ENCODE measurements around the gene C1QB. TPM values are rescaled to one million over a fixed set of nuclear protein-coding genes. Genes with fewer than 3 reads are reported as not detected.

The C1QB gene
- total and polyA plus RNA-seq, 7 experiments from 2014 or later: 0.53 to 2.4 (median 1.2) TPM; not detected in 3

DNA sequence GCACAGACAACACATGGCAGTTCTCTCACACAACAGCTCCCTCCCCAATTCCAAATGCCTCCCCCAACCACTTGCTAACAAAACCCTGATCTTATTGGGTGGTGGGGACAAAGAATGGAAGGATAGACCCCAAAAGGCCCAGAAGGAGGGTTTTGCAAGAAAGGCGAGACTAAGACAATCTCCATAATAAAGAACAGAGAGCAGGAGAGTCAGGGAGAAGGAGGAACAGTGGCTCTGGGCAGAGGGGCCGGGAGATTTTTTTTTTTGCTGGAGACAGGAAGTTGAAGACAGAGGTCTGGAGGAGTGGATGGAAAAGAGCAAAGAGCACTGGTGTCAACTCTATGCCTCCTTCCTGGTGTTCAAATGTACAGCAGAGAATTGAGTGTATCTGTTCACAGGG, 23.1 kb upstream of the C1QB start:
- H3K27me3 ChIP-seq (ENCODE audit: control insufficient read depth in 2 of 2, insufficient read depth in 2 of 2, low read length in 2 of 2): no peaks in the 10 kb centered on the region
- H3K9me3 Mint-ChIP-seq: no peaks in the 10 kb centered on the region
- H3K4me3 Mint-ChIP-seq: no peak overlapping the region
- intact Hi-C loops (cut with micrococcal nuclease): no loop called here
- no peaks in the 10 kb centered on the region for H3K36me3 ChIP-seq (ENCODE audit: control insufficient read depth in 2 of 3, insufficient read depth in 3 of 3, low read length in 3 of 3)
- H3K27ac Mint-ChIP-seq: no peak overlapping the region
- peaks cover 32 to 69% (median 46%) of the 10 kb centered on the region in 5 donors for H3K27me3 Mint-ChIP-seq
- no peaks in the 10 kb centered on the region for H3K4me1 ChIP-seq (ENCODE audit: control insufficient read depth in 2 of 2, insufficient read depth in 2 of 2, low read length in 2 of 2)
- H3K9me3 ChIP-seq (ENCODE audit: control insufficient read depth in 2 of 3, low read length in 3 of 3): no peaks in the 10 kb centered on the region
- H3K4me1 Mint-ChIP-seq: peaks cover 0 to 2% (median 0%) of the 10 kb centered on the region in 7 donors
- ATAC-seq (no peak), DNase-seq (no peak)
- no peak overlapping the region for H3K4me3 ChIP-seq (ENCODE audit: low read length)
- POLR2A ChIA-PET: no interaction called here
- CTCF ChIA-PET: no interaction called here
- H3K27ac ChIP-seq (ENCODE audit: low read depth, low read length): no peak overlapping the region
- H3K36me3 Mint-ChIP-seq: no peaks in the 10 kb centered on the region

DNA sequence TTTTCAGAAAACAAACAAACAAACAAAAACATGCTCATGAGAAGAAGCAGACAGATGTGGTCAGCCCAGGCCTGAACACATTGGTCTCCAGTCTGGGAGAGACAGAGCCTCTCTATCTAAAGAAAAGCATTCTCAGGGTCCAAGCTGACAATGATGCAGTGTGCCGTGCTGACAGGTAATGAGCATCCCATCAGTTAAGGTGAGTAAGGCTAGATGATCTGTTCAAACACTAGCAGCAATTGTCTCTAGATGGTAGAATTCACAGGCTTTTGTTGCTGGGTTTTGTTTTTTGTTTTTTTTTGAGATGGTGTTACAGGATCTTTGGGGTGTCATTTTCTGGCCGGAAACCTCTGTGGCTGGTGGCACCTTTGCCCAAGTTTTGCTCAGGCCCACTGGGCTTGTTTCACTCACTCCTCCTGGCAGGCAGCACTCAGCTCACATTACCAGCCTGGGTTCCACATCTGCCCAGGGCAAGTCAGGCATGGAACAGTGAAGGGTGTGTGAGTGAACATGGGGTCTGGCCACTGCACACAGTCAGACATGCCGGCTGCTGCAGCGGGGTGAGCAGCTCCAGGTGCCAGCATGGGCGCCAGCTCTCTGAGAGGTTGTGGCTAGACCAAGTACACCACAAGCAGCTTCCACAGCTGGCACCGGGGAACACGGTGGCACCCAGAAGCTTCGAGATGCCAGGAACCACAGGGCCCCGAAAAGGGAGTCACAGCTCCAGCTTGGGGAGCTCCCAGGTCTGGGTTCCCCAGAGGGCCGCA, 19.2 kb upstream of the C1QB start:
- no peak overlapping the region for H3K4me3 ChIP-seq (ENCODE audit: low read length)
- H3K9me3 Mint-ChIP-seq: no peaks in the 10 kb centered on the region
- no peaks in the 10 kb centered on the region for H3K4me1 ChIP-seq (ENCODE audit: control insufficient read depth in 2 of 2, insufficient read depth in 2 of 2, low read length in 2 of 2)
- H3K27ac ChIP-seq (ENCODE audit: low read depth, low read length): no peak overlapping the region
- no peak for DNase-seq
- H3K36me3 Mint-ChIP-seq: no peaks in the 10 kb centered on the region
- H3K36me3 ChIP-seq (ENCODE audit: control insufficient read depth in 2 of 3, insufficient read depth in 3 of 3, low read length in 3 of 3): no peaks in the 10 kb centered on the region
- no peak overlapping the region for H3K4me3 Mint-ChIP-seq
- peaks cover 0 to 8% (median 0%) of the 10 kb centered on the region in 7 donors for H3K4me1 Mint-ChIP-seq
- CTCF ChIA-PET: no interaction called here
- no peak overlapping the region for H3K27ac Mint-ChIP-seq
- H3K27me3 ChIP-seq (ENCODE audit: control insufficient read depth in 2 of 2, insufficient read depth in 2 of 2, low read length in 2 of 2): no peaks in the 10 kb centered on the region
- intact Hi-C loops (cut with micrococcal nuclease): no loop called here
- H3K27me3 Mint-ChIP-seq: peaks cover 24 to 46% (median 34%) of the 10 kb centered on the region in 5 donors
- peak; percentile 22 for ATAC-seq
- H3K9me3 ChIP-seq (ENCODE audit: control insufficient read depth in 2 of 3, low read length in 3 of 3): no peaks in the 10 kb centered on the region
- POLR2A ChIA-PET: no interaction called here

DNA sequence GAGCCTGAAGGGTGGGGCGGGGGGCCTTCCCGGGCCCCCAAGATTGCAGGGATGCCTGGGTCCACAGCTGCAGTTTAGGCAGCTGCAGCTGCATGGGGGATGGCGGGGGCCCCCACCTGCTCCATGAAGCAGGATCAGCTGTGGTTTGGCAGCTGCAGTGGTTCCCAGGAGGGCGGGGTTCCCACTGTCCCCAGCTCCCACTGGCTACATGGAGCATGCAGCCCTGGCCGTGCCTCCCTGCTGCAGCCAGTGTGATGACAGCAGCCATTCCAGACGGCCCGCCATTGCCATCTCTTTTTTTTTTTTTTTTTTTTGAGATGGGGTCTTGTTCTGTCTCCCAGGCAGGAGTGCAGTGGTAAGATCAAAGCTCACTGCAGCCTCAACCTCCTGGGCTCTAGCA, 17.6 kb upstream of the C1QB start:
- Mint-ChIP-seq H3K9me3 (no peaks in the 10 kb centered on the region), H3K4me3 (no peak overlapping the region), H3K27me3 (peaks cover 11 to 43% (median 26%) of the 10 kb centered on the region in 5 donors), H3K36me3 (no peaks in the 10 kb centered on the region), H3K4me1 (peaks cover 0 to 8% (median 0%) of the 10 kb centered on the region in 7 donors), H3K27ac (no peak overlapping the region)
- no peaks in the 10 kb centered on the region for H3K4me1 ChIP-seq (ENCODE audit: control insufficient read depth in 2 of 2, insufficient read depth in 2 of 2, low read length in 2 of 2)
- no peaks in the 10 kb centered on the region for H3K9me3 ChIP-seq (ENCODE audit: control insufficient read depth in 2 of 3, low read length in 3 of 3)
- DNase-seq (no peak), ATAC-seq (no peak)
- POLR2A ChIA-PET: no interaction called here
- H3K36me3 ChIP-seq (ENCODE audit: control insufficient read depth in 2 of 3, insufficient read depth in 3 of 3, low read length in 3 of 3): no peaks in the 10 kb centered on the region
- CTCF ChIA-PET: no interaction called here
- no peaks in the 10 kb centered on the region for H3K27me3 ChIP-seq (ENCODE audit: control insufficient read depth in 2 of 2, insufficient read depth in 2 of 2, low read length in 2 of 2)
- H3K27ac ChIP-seq (ENCODE audit: low read depth, low read length): no peak overlapping the region
- intact Hi-C loops (cut with micrococcal nuclease): no loop called here
- no peak overlapping the region for H3K4me3 ChIP-seq (ENCODE audit: low read length)

DNA sequence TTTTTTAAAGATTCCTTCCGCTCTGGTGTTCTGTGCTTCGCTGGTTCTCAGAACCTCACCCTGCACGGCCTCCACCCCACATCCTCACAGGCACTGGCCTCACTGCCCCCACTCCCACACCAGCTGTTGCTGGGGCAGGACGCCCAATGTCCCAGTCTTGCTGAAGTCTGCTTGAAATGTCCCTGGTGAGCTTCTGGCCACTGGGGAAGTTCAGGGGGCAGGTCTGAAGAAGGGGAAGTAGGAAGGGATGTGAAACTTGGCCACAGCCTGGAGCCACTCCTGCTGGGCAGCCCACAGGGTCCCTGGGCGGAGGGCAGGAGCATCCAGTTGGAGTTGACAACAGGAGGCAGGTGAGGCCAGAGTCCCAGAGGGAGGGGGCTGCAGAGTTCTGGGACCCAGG, 16.7 kb upstream of the C1QB start, which contains the start of gene C1QA:
Gene C1QA, plus strand, starts transcription at position 276 of the 400 bp plus-strand sequence. CDS start 989 bp downstream, outside the sequence.
- intact Hi-C loops (cut with micrococcal nuclease): no loop called here
- Mint-ChIP-seq H3K4me3 (no peak within 1 kb of the TSS), H3K36me3 (no peaks in the 10 kb centered on the region), H3K4me1 (peaks cover 0 to 8% (median 0%) of the 10 kb centered on the region in 7 donors), H3K27ac (peak within 1 kb of the TSS in 1 of 9 donors; percentile 7), H3K9me3 (no peaks in the 10 kb centered on the region), H3K27me3 (peaks cover 7 to 38% (median 30%) of the 10 kb centered on the region in 5 donors)
- peak; percentile 57 for ATAC-seq
- ChIA-PET POLR2A (no interaction called here), CTCF (no interaction called here)
- Histone ChIP-seq H3K4me3 (ENCODE audit: low read length) (no peak within 1 kb of the TSS), H3K9me3 (ENCODE audit: control insufficient read depth in 2 of 3, low read length in 3 of 3) (no peaks in the 10 kb centered on the region), H3K27ac (ENCODE audit: low read depth, low read length) (no peak within 1 kb of the TSS), H3K4me1 (ENCODE audit: control insufficient read depth in 2 of 2, insufficient read depth in 2 of 2, low read length in 2 of 2) (no peaks in the 10 kb centered on the region), H3K36me3 (ENCODE audit: control insufficient read depth in 2 of 3, insufficient read depth in 3 of 3, low read length in 3 of 3) (no peaks in the 10 kb centered on the region), H3K27me3 (ENCODE audit: control insufficient read depth in 2 of 2, insufficient read depth in 2 of 2, low read length in 2 of 2) (no peaks in the 10 kb centered on the region)
- no peak for DNase-seq

DNA sequence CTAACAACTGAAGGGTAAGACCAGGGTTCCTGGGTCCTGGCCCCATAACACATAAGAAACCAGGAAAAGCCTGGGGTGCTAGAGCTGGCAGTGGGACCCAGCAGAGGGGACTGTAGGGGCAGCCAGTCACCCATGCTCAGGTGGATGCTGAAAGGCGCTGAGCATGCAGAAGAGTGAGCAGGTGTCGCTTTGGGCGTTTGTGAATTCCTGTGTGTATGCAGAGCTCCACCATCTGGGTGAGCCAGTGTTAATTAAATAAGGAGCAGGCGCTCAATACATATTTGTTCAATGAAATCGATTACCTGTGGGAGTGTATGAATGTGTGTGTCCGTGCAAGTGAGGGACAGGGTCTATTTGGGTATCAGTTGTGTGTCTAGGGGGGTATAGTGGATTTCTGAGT, 16.1 kb upstream of the C1QB start:
- Histone ChIP-seq H3K36me3 (ENCODE audit: control insufficient read depth in 2 of 3, insufficient read depth in 3 of 3, low read length in 3 of 3) (no peaks in the 10 kb centered on the region), H3K27ac (ENCODE audit: low read depth, low read length) (no peak overlapping the region), H3K9me3 (ENCODE audit: control insufficient read depth in 2 of 3, low read length in 3 of 3) (no peaks in the 10 kb centered on the region), H3K4me3 (ENCODE audit: low read length) (no peak overlapping the region), H3K4me1 (ENCODE audit: control insufficient read depth in 2 of 2, insufficient read depth in 2 of 2, low read length in 2 of 2) (no peaks in the 10 kb centered on the region), H3K27me3 (ENCODE audit: control insufficient read depth in 2 of 2, insufficient read depth in 2 of 2, low read length in 2 of 2) (no peaks in the 10 kb centered on the region)
- no peak overlapping the region for H3K4me3 Mint-ChIP-seq
- peaks cover 3 to 35% (median 28%) of the 10 kb centered on the region in 5 donors for H3K27me3 Mint-ChIP-seq
- POLR2A ChIA-PET: no interaction called here
- intact Hi-C loops (cut with micrococcal nuclease): no loop called here
- CTCF ChIA-PET: no interaction called here
- DNase-seq (no peak), ATAC-seq (no peak)
- no peaks in the 10 kb centered on the region for H3K36me3 Mint-ChIP-seq
- peak overlapping the region in 1 of 9 donors; percentile 7 for H3K27ac Mint-ChIP-seq
- H3K9me3 Mint-ChIP-seq: no peaks in the 10 kb centered on the region
- peaks cover 0 to 8% (median 0%) of the 10 kb centered on the region in 7 donors for H3K4me1 Mint-ChIP-seq

DNA sequence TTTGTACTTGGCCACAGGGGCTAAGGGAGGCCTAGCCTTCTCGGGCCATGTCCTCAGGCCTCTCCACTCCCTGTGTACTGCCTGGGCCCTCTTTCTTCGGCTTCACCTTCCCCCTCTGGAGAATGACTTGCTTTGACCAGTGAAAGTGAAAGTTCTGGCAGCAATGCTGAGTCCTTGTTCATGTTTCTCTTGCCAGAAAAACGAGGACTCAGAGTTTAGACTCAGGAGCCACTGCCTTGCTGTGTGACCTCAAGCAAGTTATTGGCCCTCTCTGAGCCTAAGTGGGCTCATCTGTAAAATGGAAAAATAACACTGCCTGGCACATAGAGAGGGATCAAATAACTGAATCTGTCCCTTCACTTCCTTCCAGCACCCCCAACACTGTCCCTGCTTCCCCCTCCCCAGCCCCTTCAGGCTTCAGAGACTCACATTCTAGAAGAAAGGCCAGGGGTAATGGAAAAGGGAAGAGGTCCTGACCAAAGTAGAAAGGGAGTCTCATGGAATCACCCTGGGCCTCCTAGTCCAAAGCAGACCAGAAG, 15.1 kb upstream of the C1QB start:
- H3K9me3 ChIP-seq (ENCODE audit: control insufficient read depth in 2 of 3, low read length in 3 of 3): no peaks in the 10 kb centered on the region
- DNase-seq: no peak
- no peak overlapping the region for H3K4me3 ChIP-seq (ENCODE audit: low read length)
- POLR2A ChIA-PET: no interaction called here
- CTCF ChIA-PET: no interaction called here
- ATAC-seq: no peak
- H3K27ac ChIP-seq (ENCODE audit: low read depth, low read length): no peak overlapping the region
- no peaks in the 10 kb centered on the region for H3K36me3 ChIP-seq (ENCODE audit: control insufficient read depth in 2 of 3, insufficient read depth in 3 of 3, low read length in 3 of 3)
- no peak overlapping the region for H3K4me3 Mint-ChIP-seq
- H3K36me3 Mint-ChIP-seq: no peaks in the 10 kb centered on the region
- no peaks in the 10 kb centered on the region for H3K27me3 ChIP-seq (ENCODE audit: control insufficient read depth in 2 of 2, insufficient read depth in 2 of 2, low read length in 2 of 2)
- intact Hi-C loops (cut with micrococcal nuclease): no loop called here
- peaks cover 0 to 8% (median 0%) of the 10 kb centered on the region in 7 donors for H3K4me1 Mint-ChIP-seq
- H3K9me3 Mint-ChIP-seq: no peaks in the 10 kb centered on the region
- no peak overlapping the region for H3K27ac Mint-ChIP-seq
- H3K4me1 ChIP-seq (ENCODE audit: control insufficient read depth in 2 of 2, insufficient read depth in 2 of 2, low read length in 2 of 2): no peaks in the 10 kb centered on the region
- peaks cover 2 to 31% (median 22%) of the 10 kb centered on the region in 5 donors for H3K27me3 Mint-ChIP-seq
